Measurements from ENCODE around the gene WSB1.

GRCh38 chr17:27310565-27311110 lies 16.7 kb downstream of the WSB1 start:
- no peak for TF ChIP-seq POLR2AphosphoS5 (IDR thresholded peaks at IDR 0.05; ENCODE audit: low read depth, low read length)
- TF ChIP-seq POLR2A (IDR thresholded peaks at IDR 0.05; ENCODE audit: low read depth, low read length): no peak
- TF ChIP-seq TAF1 (IDR thresholded peaks at IDR 0.05; ENCODE audit: low read depth, low read length): no peak
- TF ChIP-seq PAX5 (IDR thresholded peaks at IDR 0.05; ENCODE audit: insufficient read depth, low read length, severe bottlenecking): no peak
